ENCODE measurements around the gene HYPK.
A peak's percentile ranks its signal among the peaks of the same experiment; 100 is the strongest.

The HYPK gene

GRCh38 chr15:43792761-43793476 lies 7.5 kb upstream of the HYPK start:
- H3K79me2 ChIP-seq (ENCODE audit: control insufficient read depth, low read length) = peaks cover 37% of the 10 kb centered on the region
- H3K9me3 ChIP-seq (ENCODE audit: control insufficient read depth, insufficient read depth, low read length) = no peaks in the 10 kb centered on the region
- 0 out of 2 replicates have a peak, but pooled peaks cover 4% of the 10 kb centered on the region for H4K20me1 ChIP-seq (ENCODE audit: control insufficient read depth, insufficient read depth, low read depth, low read length)
- peak overlapping the region; percentile 99 for H3K27ac ChIP-seq (ENCODE audit: low read depth, low read length)
- H3K4me3 ChIP-seq (ENCODE audit: low read length) = peak overlapping the region; percentile 91
- TF ChIP-seq EZH2phosphoT487 (IDR thresholded peaks at IDR 0.05; ENCODE audit: borderline replicate concordance, low read length) (no peak), CTCF (IDR thresholded peaks at IDR 0.05; ENCODE audit: low read depth, low read length, poor library complexity, severe bottlenecking) (no peak)
- H3K4me1 ChIP-seq (ENCODE audit: control insufficient read depth, low read length) = peaks cover 87% of the 10 kb centered on the region
- peaks cover 70% of the 10 kb centered on the region for H3F3A ChIP-seq (ENCODE audit: control insufficient read depth, insufficient read depth)
- no peaks in the 10 kb centered on the region for H3K27me3 ChIP-seq (ENCODE audit: control insufficient read depth, low read length)
- no peaks in the 10 kb centered on the region for H3K9me2 ChIP-seq (replicated peaks; ENCODE audit: control insufficient read depth, low read length)
- peak overlapping the region; percentile 79 for H3K4me2 ChIP-seq (ENCODE audit: low read length)
- peaks cover 60% of the 10 kb centered on the region for H3K36me3 ChIP-seq (ENCODE audit: control insufficient read depth, low read length)

- Histone ChIP-seq H3K36me3 (ENCODE audit: control insufficient read depth, low read length) (peaks cover 66% of the 10 kb centered on the region), H3K27ac (ENCODE audit: low read depth, low read length) (peak overlapping the region; percentile 99), H3K4me2 (ENCODE audit: low read length) (peak overlapping the region; percentile 79), H3K4me3 (ENCODE audit: low read length) (peak overlapping the region; percentile 91), H4K20me1 (ENCODE audit: control insufficient read depth, insufficient read depth, low read depth, low read length) (0 out of 2 replicates have a peak, but pooled peaks cover 4% of the 10 kb centered on the region), H3K79me2 (ENCODE audit: control insufficient read depth, low read length) (peaks cover 37% of the 10 kb centered on the region), H3F3A (ENCODE audit: control insufficient read depth, insufficient read depth) (peaks cover 68% of the 10 kb centered on the region), H3K9me2 (replicated peaks; ENCODE audit: control insufficient read depth, low read length) (no peaks in the 10 kb centered on the region), H3K27me3 (ENCODE audit: control insufficient read depth, low read length) (no peaks in the 10 kb centered on the region), H3K9me3 (ENCODE audit: control insufficient read depth, insufficient read depth, low read length) (no peaks in the 10 kb centered on the region), H3K4me1 (ENCODE audit: control insufficient read depth, low read length) (peaks cover 87% of the 10 kb centered on the region)
- TF ChIP-seq CTCF (IDR thresholded peaks at IDR 0.05; ENCODE audit: low read depth, low read length, poor library complexity, severe bottlenecking) (no peak), EZH2phosphoT487 (IDR thresholded peaks at IDR 0.05; ENCODE audit: borderline replicate concordance, low read length) (no peak)
These were observed 6.8 kb upstream of the HYPK start for GRCh38 chr15:43793647-43794046.

- H3K4me3 ChIP-seq (ENCODE audit: low read length) = peak overlapping the region; percentile 91
- no peak for TF ChIP-seq EZH2phosphoT487 (IDR thresholded peaks at IDR 0.05; ENCODE audit: borderline replicate concordance, low read length)
- TF ChIP-seq CTCF (IDR thresholded peaks at IDR 0.05; ENCODE audit: low read depth, low read length, poor library complexity, severe bottlenecking) = no peak
- H4K20me1 ChIP-seq (ENCODE audit: control insufficient read depth, insufficient read depth, low read depth, low read length) = 0 out of 2 replicates have a peak, but pooled peaks cover 4% of the 10 kb centered on the region
- peaks cover 68% of the 10 kb centered on the region for H3F3A ChIP-seq (ENCODE audit: control insufficient read depth, insufficient read depth)
- H3K27ac ChIP-seq (ENCODE audit: low read depth, low read length) = peak overlapping the region; percentile 99
- peaks cover 37% of the 10 kb centered on the region for H3K79me2 ChIP-seq (ENCODE audit: control insufficient read depth, low read length)
- H3K36me3 ChIP-seq (ENCODE audit: control insufficient read depth, low read length) = peaks cover 74% of the 10 kb centered on the region
- peaks cover 87% of the 10 kb centered on the region for H3K4me1 ChIP-seq (ENCODE audit: control insufficient read depth, low read length)
- H3K27me3 ChIP-seq (ENCODE audit: control insufficient read depth, low read length) = no peaks in the 10 kb centered on the region
- H3K9me3 ChIP-seq (ENCODE audit: control insufficient read depth, insufficient read depth, low read length) = no peaks in the 10 kb centered on the region
- no peaks in the 10 kb centered on the region for H3K9me2 ChIP-seq (replicated peaks; ENCODE audit: control insufficient read depth, low read length)
- H3K4me2 ChIP-seq (ENCODE audit: low read length) = peak overlapping the region; percentile 79
These were observed 5.9 kb upstream of the HYPK start for GRCh38 chr15:43794269-43795037.
